Activated CD4-positive, alpha-beta T cell treated with anti-CD3 and anti-CD28 coated beads for 1 hour (primary cell): ENCODE data around the gene SLC66A3.

Experiments used
- DNase-seq: peaks from one replicate; pipeline ENCODE4 v3.0.0-alpha.2; 2020

The SLC66A3 gene

GRCh38 chr2:11222845-11223244 is 67.6 kb downstream of the SLC66A3 start:
- no peak for DNase-seq

DNA sequence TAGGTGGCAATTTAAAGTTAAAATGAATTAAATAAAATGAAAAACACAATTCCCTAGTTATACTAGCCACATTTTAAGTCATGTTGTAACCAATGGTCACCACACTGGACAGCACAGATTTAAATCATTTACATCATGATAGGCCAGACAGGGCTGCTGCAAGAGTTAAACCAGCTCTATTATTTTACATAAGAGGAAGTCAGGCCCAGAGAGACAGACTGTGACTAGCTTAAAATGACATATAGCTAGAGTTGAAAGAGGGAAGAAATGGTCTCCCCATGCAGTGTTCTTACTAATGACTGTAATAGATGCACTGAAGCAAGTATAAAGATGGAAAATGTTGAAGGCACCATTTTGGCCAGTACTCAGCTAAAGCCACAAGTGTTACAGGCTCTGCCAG is 69.6 kb downstream of the SLC66A3 start:
- DNase-seq, result no peak

- no peak for DNase-seq
Measured at GRCh38 chr2:11227595-11227994, 72.3 kb downstream of the SLC66A3 start.
